IgD-negative memory B cell (primary cell): ENCODE data around the gene CCDC33. TPM values are rescaled to one million over a fixed set of nuclear protein-coding genes. Genes with fewer than 3 reads are reported as not detected.
A peak's percentile ranks its signal among the peaks of the same experiment; 100 is the strongest.
"Not testable (repeated sequence)": the region's sequence is repeated elsewhere in the genome, so short reads cannot be mapped to it uniquely, and the experiment has no call there.

Experiments
- H3K27ac Mint-ChIP-seq, 3 donors: one replicate each; pipeline ENCODE4 v1.8.0; 2020 to 2022; ENCODE audit warnings: mild to moderate bottlenecking in 3 of 3, mixed read lengths in 3 of 3, moderate library complexity in 1 of 3
- H3K27me3 Mint-ChIP-seq: one replicate; pipeline ENCODE4 v1.8.0; 2021; ENCODE audit warnings: mixed read lengths
- H3K36me3 Mint-ChIP-seq: one replicate; pipeline ENCODE4 v1.8.0; 2020; ENCODE audit warnings: mild to moderate bottlenecking, mixed read lengths
- H3K4me1 Mint-ChIP-seq, 3 donors: one replicate each; pipeline ENCODE4 v1.8.0; 2020 to 2022; ENCODE audit warnings: mixed read lengths in 3 of 3, mild to moderate bottlenecking in 1 of 3
- H3K4me3 Mint-ChIP-seq, 4 donors: one replicate each; pipeline ENCODE4 v1.8.0; 2020 to 2022; ENCODE audit warnings: mild to moderate bottlenecking in 4 of 4, mixed read lengths in 4 of 4, moderate library complexity in 3 of 4
- H3K9me3 Mint-ChIP-seq, 3 donors: one replicate each; pipeline ENCODE4 v1.8.0; 2020 to 2021; ENCODE audit warnings: mixed read lengths in 3 of 3, mild to moderate bottlenecking in 1 of 3
- polyA plus RNA-seq: library from polyadenylated mRNA; unstranded; fragments of 300-500 nt; fragmentation: Illumina TruSeq; gene quantifications from one replicate; pipeline ENCODE4 v1.2.3, GENCODE V29; 2021

Gene CCDC33
- polyA plus RNA-seq, 1 donor from 2014 or later, result not detected

- H3K27me3 Mint-ChIP-seq, H3K36me3 Mint-ChIP-seq, H3K27ac Mint-ChIP-seq, H3K4me1 Mint-ChIP-seq, H3K4me3 Mint-ChIP-seq, H3K9me3 Mint-ChIP-seq: not testable (repeated sequence)
Observed at GRCh38 chr15:74360855-74361254, 124.7 kb downstream of the CCDC33 start.

DNA sequence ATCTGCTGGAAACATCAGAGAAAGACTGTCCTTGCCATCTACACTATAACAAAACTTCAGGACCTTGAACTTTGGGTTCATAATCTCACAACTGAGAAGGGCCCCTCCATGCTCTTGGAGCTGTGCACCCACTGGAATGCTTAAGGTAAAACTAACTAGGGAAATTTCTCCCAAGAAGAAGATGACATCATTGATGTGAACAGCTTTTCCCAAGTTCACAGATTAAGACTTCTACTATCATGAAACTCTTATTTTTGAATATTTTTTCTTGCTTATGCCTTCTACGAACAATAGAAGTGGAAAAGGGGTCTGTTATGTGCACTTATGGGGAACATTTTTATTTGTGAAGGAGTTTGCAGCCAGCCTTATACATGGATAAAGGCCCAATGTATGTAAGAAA lies 126.4 kb downstream of the CCDC33 start:
- no peaks in the 10 kb centered on the region for H3K9me3 Mint-ChIP-seq
- no peaks in the 10 kb centered on the region for H3K36me3 Mint-ChIP-seq
- no peak overlapping the region for H3K4me3 Mint-ChIP-seq
- H3K27me3 Mint-ChIP-seq, result peaks cover 16% of the 10 kb centered on the region
- no peak overlapping the region for H3K27ac Mint-ChIP-seq
- H3K4me1 Mint-ChIP-seq, result peaks cover 0 to 2% (median 0%) of the 10 kb centered on the region in 3 donors

DNA sequence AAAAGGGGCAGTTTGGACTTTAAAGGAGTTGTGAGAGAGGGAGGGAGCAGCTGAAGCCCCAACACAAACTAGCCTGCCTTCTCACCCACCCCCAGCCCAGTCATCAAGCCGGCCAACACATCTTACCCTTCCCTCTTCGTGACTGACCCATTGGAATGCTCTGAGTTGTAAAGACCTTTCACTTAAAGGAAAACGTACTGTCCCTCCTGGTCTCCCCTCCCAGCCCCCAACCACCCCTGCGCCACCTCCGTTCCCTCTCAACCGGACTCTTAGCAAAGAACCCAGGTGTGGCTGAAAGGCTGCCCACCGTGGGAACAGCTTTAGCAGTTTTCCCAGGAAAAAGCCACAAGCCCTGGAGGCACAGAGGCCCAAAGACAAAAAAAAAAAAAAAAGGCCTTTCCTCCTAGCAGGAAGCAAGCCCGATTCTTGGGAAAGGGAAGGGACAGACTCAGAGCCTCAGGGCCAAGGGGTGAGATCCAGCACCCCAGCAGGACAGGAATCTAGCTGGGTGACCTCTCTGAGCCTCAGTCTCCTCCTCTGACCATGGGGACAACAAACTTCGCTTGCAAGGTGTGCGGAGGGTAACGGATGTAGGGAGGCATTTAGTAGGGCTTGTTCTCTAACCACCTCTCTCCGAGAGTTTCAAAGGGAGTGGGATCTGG lies 128.9 kb downstream of the CCDC33 start:
- peaks cover 21% of the 10 kb centered on the region for H3K27me3 Mint-ChIP-seq
- peaks cover 0 to 2% (median 0%) of the 10 kb centered on the region in 3 donors for H3K4me1 Mint-ChIP-seq
- no peaks in the 10 kb centered on the region for H3K9me3 Mint-ChIP-seq
- peak overlapping the region in 3 of 4 donors; percentile 69 to 76 (median 71) for H3K4me3 Mint-ChIP-seq
- no peaks in the 10 kb centered on the region for H3K36me3 Mint-ChIP-seq
- peak overlapping the region in 1 of 3 donors; percentile 67 for H3K27ac Mint-ChIP-seq

GRCh38 chr15:74365598-74366445 lies 129.7 kb downstream of the CCDC33 start:
- H3K27ac Mint-ChIP-seq, result peak overlapping the region in 1 of 3 donors; percentile 67
- H3K4me3 Mint-ChIP-seq, result peak overlapping the region in 3 of 4 donors; percentile 69 to 82 (median 82)
- no peaks in the 10 kb centered on the region for H3K9me3 Mint-ChIP-seq
- peaks cover 23% of the 10 kb centered on the region for H3K27me3 Mint-ChIP-seq
- H3K36me3 Mint-ChIP-seq, result no peaks in the 10 kb centered on the region
- H3K4me1 Mint-ChIP-seq, result peaks cover 0 to 2% (median 0%) of the 10 kb centered on the region in 3 donors

GRCh38 chr15:74367296-74367854 lies 131.2 kb downstream of the CCDC33 start, which contains the start of gene CYP11A1:
TSS of gene CYP11A1 (minus strand) at chr15:74367646. CDS start at chr15:74367585, 61 bp downstream.
- Mint-ChIP-seq H3K36me3 (no peaks in the 10 kb centered on the region), H3K27me3 (peaks cover 25% of the 10 kb centered on the region), H3K27ac (no peak within 1 kb of the TSS), H3K9me3 (no peaks in the 10 kb centered on the region), H3K4me1 (peaks cover 0 to 2% (median 0%) of the 10 kb centered on the region in 3 donors), H3K4me3 (peak within 1 kb of the TSS in 2 of 4 donors; percentile 43 to 75)

GRCh38 chr15:74368121-74368520 lies 132.0 kb downstream of the CCDC33 start:
- Mint-ChIP-seq H3K9me3 (no peaks in the 10 kb centered on the region), H3K27me3 (peaks cover 25% of the 10 kb centered on the region), H3K27ac (no peak overlapping the region), H3K4me1 (peaks cover 0 to 2% (median 0%) of the 10 kb centered on the region in 3 donors), H3K4me3 (no peak overlapping the region), H3K36me3 (no peaks in the 10 kb centered on the region)

DNA sequence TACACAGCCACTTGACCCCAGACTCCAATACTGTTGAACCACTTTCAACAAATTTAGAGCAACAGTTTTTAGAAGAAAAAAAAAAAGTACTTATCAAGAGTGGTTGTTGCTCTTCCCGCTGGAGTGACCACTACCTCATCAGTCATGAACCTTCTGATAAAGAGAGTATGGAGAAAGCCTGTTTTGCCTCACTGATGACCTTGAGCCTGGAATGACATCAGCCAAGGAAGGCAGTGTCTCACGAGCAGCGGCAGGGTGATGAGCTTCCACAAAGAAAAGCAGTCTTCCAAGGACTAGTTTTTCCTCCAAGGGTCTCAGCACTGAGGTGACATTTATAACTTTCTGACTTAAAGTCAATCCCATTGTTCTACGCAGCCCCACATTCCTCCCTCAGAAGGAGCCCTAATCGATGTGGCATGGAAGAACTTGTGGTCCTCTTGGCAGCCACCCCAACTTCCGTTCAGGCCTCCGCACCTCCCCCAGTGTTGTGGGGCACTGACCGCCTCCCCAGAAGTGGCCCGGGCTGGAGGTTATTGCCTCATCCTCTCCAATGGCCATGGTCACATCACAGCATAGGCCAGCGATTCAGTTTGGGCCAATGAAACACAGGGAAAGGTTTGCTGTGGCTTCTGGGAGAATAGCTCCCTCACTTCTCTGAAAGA lies 133.1 kb downstream of the CCDC33 start:
- no peaks in the 10 kb centered on the region for H3K9me3 Mint-ChIP-seq
- H3K36me3 Mint-ChIP-seq, result no peaks in the 10 kb centered on the region
- peak overlapping the region in 1 of 4 donors; percentile 61 for H3K4me3 Mint-ChIP-seq
- no peak overlapping the region for H3K27ac Mint-ChIP-seq
- H3K27me3 Mint-ChIP-seq, result peaks cover 21% of the 10 kb centered on the region
- H3K4me1 Mint-ChIP-seq, result peaks cover 0 to 4% (median 3%) of the 10 kb centered on the region in 3 donors

- Mint-ChIP-seq H3K27me3 (peaks cover 21% of the 10 kb centered on the region), H3K4me1 (peaks cover 4 to 9% (median 9%) of the 10 kb centered on the region in 3 donors), H3K36me3 (no peaks in the 10 kb centered on the region), H3K27ac (no peak overlapping the region), H3K9me3 (no peaks in the 10 kb centered on the region), H3K4me3 (no peak overlapping the region)
Observed at GRCh38 chr15:74369756-74370155, 133.6 kb downstream of the CCDC33 start.

DNA sequence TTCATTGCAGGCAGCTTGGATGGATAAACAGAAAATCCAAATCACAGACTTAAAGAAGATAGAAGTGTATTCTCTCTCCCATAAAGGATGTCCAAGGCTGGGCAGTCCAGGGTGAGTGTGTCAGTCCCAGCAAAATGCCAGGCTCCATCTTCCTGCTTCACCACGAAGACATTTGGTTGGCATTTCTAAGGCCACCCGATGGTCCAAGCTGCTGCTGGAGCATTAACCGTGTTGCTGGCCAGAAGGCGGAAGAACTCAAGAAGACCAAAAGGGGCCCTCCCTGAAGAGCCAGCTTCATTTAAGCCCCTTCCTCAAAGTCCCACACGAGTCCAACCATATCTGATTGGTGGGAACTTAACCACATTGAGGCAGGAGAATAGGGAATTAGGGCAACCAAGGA lies 134.3 kb downstream of the CCDC33 start:
- Mint-ChIP-seq H3K4me1 (peaks cover 9 to 15% (median 13%) of the 10 kb centered on the region in 3 donors), H3K4me3 (no peak overlapping the region), H3K27me3 (peaks cover 17% of the 10 kb centered on the region), H3K27ac (no peak overlapping the region), H3K36me3 (no peaks in the 10 kb centered on the region), H3K9me3 (no peaks in the 10 kb centered on the region)

DNA sequence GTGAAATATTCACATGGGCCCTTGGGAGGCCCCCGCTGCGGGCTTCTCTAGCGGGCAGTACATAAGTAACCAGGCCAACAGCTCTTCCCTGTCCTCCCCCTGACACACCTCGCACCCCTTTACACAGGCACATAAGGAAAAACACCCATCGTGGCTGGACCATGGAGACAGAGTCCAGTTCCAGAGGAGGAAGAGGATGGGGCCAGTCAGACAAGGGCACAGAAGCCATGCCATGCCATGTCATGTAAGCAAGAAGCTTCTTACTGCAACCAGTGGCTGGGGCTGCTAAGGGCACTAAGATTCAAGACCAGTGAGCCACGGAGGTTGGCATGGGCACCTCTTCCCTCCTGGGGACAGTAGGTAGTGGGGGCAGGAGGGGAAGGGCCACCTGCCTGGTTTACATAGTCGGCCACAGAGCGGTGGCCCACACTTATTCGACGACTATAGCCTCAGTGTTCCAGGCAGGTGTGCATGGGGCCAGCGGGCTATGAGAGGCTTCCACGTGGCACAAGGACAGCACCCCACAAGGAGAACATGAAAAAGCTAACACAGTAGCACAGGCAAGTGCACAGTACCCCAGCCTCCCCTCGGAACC lies 137.0 kb downstream of the CCDC33 start:
- H3K36me3 Mint-ChIP-seq, result no peaks in the 10 kb centered on the region
- H3K4me3 Mint-ChIP-seq, result peak overlapping the region in 3 of 4 donors; percentile 66 to 83 (median 73)
- no peaks in the 10 kb centered on the region for H3K9me3 Mint-ChIP-seq
- H3K27ac Mint-ChIP-seq, result peak overlapping the region in 2 of 3 donors; percentile 40 to 64
- peaks cover 9 to 17% (median 13%) of the 10 kb centered on the region in 3 donors for H3K4me1 Mint-ChIP-seq
- peaks cover 5% of the 10 kb centered on the region for H3K27me3 Mint-ChIP-seq

- H3K27ac Mint-ChIP-seq, result peak overlapping the region; percentile 40 to 91 (median 64)
- no peaks in the 10 kb centered on the region for H3K36me3 Mint-ChIP-seq
- H3K27me3 Mint-ChIP-seq, result peaks cover 5% of the 10 kb centered on the region
- H3K4me1 Mint-ChIP-seq, result peaks cover 9 to 21% (median 13%) of the 10 kb centered on the region in 3 donors
- H3K4me3 Mint-ChIP-seq, result peak overlapping the region; percentile 73 to 94 (median 88)
- H3K9me3 Mint-ChIP-seq, result no peaks in the 10 kb centered on the region
Observed at GRCh38 chr15:74373731-74374647, 137.9 kb downstream of the CCDC33 start.

DNA sequence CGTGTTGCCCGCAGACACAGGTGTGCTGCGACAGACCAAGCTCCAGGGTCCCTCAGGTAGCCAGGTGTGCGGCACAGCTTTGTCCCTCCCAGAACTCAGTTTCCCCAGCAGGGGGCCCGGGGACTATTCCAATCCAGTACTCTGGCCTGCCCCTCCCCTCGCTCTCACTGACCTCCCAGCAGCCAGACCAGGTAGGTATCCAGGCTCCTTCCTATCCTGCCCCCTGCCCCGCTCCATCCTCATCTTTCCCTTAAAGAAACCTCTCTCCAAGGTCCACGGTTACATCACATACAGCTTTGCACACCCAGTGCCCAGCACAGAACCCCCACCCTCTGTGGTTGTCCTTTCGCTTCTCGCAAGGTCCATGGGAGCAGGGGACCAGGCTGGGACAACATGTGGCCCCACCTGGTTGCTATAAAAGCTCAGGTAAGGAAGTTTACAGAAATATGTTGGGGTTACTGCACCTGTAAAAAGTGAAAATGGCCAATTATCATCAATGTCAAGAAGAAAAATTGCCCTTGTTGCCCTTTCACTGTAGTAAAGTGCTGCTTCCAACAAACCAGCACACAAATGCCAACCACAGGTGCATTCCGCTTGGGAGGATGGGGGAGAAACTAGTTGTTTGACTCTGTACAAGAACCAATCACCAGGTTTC lies 138.6 kb downstream of the CCDC33 start:
- Mint-ChIP-seq H3K36me3 (no peaks in the 10 kb centered on the region), H3K4me1 (peaks cover 9 to 25% (median 13%) of the 10 kb centered on the region in 3 donors)

GRCh38 chr15:74375303-74375693 lies 139.2 kb downstream of the CCDC33 start:
- H3K27me3 Mint-ChIP-seq, result peaks cover 2% of the 10 kb centered on the region
- no peaks in the 10 kb centered on the region for H3K9me3 Mint-ChIP-seq
- H3K4me3 Mint-ChIP-seq, result peak overlapping the region; percentile 73 to 94 (median 88)
- peak overlapping the region; percentile 41 to 91 (median 64) for H3K27ac Mint-ChIP-seq
- H3K4me1 Mint-ChIP-seq, result peaks cover 9 to 25% (median 13%) of the 10 kb centered on the region in 3 donors
- no peaks in the 10 kb centered on the region for H3K36me3 Mint-ChIP-seq

More for the DNA sequence above, 138.6 kb downstream of the CCDC33 start:
- peaks cover 5% of the 10 kb centered on the region for H3K27me3 Mint-ChIP-seq
- H3K9me3 Mint-ChIP-seq, result no peaks in the 10 kb centered on the region
- peak overlapping the region; percentile 41 to 91 (median 64) for H3K27ac Mint-ChIP-seq
- peak overlapping the region; percentile 73 to 94 (median 88) for H3K4me3 Mint-ChIP-seq
